Esophagus squamous epithelium (tissue), 5 donors: ENCODE data around the gene ADGRG3. TPM values are rescaled to one million over a fixed set of nuclear protein-coding genes. Genes with fewer than 3 reads are reported as not detected.

Source experiments
- DNase-seq: peaks from one replicate; lab custom pipeline; 2025; lab: John Stamatoyannopoulos, UW
- H3K27ac ChIP-seq, 4 donors: fragments of 200-600 bp; sonication (generic); one replicate each; pipeline ENCODE4 v1.5.1; 2016 to 2019; ENCODE audit warnings: mild to moderate bottlenecking in 1 of 4
- H3K27me3 ChIP-seq, 4 donors: fragments of 200-600 bp; sonication (generic); 1 replicate in 3 of 4; 2 replicates in 1 of 4; pipeline versions ENCODE4 v1.5.1 to v1.6.0; 2017 to 2021; ENCODE audit warnings: antibody characterized with exemption in 1 of 4
- H3K36me3 ChIP-seq, 3 donors: fragments of 200-600 bp; sonication (generic); one replicate each; pipeline ENCODE4 v1.5.1; 2016 to 2019
- H3K4me1 ChIP-seq, 3 donors: fragments of 200-600 bp; sonication (generic); one replicate each; pipeline ENCODE4 v1.5.1; 2017 to 2019
- H3K4me3 ChIP-seq, 4 donors: fragments of 200-600 bp; sonication (generic); 1 replicate in 3 of 4; 2 replicates in 1 of 4; pipeline ENCODE4 v1.5.1; 2016 to 2019; ENCODE audit warnings: mild to moderate bottlenecking in 2 of 4, moderate library complexity in 1 of 4
- H3K9me3 ChIP-seq, 3 donors: fragments of 200-600 bp; sonication (generic); one replicate each; pipeline ENCODE4 v1.5.1; 2016 to 2019
- POLR2A ChIP-seq, 4 donors: fragments of 450-650 bp; IDR thresholded peaks; one replicate each; pipeline ENCODE4 v1.6.1; 2017; ENCODE audit warnings: antibody characterized with exemption in 4 of 4, mild to moderate bottlenecking in 4 of 4, moderate library complexity in 3 of 4
- WGBS, 2 donors: methylation state at CpG; one replicate each; pipeline ENCODE4 v1.1.5; 2018; 5-methylcytosine and 5-hydroxymethylcytosine counted together
- intact Hi-C: fragments of 100-400 bp; cut with DNase I; formaldehyde crosslinking; loops from one replicate; pipeline ENCODE4 v1.15.0; 2022
- total RNA-seq, 4 donors: library from RNA; depleted of rRNA; stranded (reverse); fragments of >200 nt; gene quantifications; one replicate each; pipeline ENCODE4 v1.1.0, GENCODE V29; 2016
- TF ChIP-seq, protein P1 (sequence below), 6 experiments: fragments of 450-650 bp in 4 of 6; fragments of 200-600 bp in 2 of 6; sonication (generic) in 2 of 6; IDR thresholded peaks; one replicate each; pipeline ENCODE4 v1.5.1; 2016 to 2019; ENCODE audit warnings: antibody characterized with exemption in 6 of 6, mild to moderate bottlenecking in 4 of 6, moderate library complexity in 4 of 6
- donor health status: DM: yes; HTN: yes; CAD: no.

ADGRG3 gene
- total RNA-seq, 4 donors from 2014 or later = 1.5 to 3.9 (median 2.1) TPM; not detected in 1

DNA sequence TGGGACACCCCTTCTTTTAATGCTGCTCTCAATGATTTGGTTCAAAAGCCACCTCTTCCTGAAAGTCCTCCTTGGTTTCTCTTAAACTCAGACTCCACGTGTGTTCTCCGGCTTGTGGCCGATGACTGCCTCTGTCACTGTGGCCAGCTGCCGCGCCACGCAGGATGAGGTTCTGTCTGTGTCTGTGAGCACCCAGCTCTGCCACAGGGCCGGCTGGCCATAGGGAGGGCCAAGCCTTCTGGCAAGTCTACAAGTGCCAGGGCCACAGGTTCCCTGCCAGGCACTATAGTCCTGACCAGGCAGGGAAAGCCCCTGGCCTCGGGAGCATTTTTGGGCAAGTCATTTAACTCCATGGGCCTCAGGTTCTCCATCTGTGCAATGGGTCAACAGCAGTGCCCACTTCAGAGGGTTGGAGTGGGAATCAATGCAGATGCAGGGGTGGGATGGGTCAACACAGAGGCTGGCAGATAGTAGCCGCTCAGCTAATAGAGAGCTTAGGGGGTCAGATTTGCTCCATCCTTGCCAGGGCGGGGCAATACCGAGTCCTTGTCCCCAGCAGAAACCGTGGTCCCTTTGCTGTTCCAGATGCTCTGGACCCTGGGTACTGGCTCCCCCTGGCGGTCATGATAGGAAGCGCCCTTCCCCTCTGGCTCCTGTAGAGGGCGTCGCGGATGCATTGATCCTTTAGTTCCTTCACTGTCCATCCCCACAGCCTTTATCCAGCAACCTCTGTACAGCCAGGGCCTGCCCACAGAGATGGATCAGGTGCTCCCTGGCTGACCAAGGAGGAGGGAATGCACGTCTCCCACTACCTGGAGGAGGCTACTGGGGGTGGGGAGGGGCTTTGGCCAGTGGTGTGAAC, 19.3 kb upstream of the ADGRG3 start:
- H3K27me3 ChIP-seq = peaks cover 0 to 12% (median 0%) of the 10 kb centered on the region in 4 donors
- H3K36me3 ChIP-seq = peaks cover 7 to 73% (median 8%) of the 10 kb centered on the region in 3 donors
- peak; percentile 22 for DNase-seq
- TF ChIP-seq POLR2A (IDR thresholded peaks at IDR 0.05) = no peak
- TF ChIP-seq, protein P1, sequence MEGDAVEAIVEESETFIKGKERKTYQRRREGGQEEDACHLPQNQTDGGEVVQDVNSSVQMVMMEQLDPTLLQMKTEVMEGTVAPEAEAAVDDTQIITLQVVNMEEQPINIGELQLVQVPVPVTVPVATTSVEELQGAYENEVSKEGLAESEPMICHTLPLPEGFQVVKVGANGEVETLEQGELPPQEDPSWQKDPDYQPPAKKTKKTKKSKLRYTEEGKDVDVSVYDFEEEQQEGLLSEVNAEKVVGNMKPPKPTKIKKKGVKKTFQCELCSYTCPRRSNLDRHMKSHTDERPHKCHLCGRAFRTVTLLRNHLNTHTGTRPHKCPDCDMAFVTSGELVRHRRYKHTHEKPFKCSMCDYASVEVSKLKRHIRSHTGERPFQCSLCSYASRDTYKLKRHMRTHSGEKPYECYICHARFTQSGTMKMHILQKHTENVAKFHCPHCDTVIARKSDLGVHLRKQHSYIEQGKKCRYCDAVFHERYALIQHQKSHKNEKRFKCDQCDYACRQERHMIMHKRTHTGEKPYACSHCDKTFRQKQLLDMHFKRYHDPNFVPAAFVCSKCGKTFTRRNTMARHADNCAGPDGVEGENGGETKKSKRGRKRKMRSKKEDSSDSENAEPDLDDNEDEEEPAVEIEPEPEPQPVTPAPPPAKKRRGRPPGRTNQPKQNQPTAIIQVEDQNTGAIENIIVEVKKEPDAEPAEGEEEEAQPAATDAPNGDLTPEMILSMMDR (IDR thresholded peaks at IDR 0.05) = peak; percentile 98 to 100 (median 100)
- H3K4me3 ChIP-seq = no peak overlapping the region
- H3K27ac ChIP-seq = peak overlapping the region in 3 of 4 donors; percentile 11 to 73 (median 70)
- peaks cover 11 to 60% (median 34%) of the 10 kb centered on the region in 3 donors for H3K4me1 ChIP-seq
- H3K9me3 ChIP-seq = no peaks in the 10 kb centered on the region
- intact Hi-C loops = loop anchor here (5.0 kb wide), 1 partner anchor 47 kb away; no protein-coding TSS in a partner anchor
- 43 to 53% methylated on average over 1 to 9 of the region's 18 CpGs for WGBS, 2 donors

DNA sequence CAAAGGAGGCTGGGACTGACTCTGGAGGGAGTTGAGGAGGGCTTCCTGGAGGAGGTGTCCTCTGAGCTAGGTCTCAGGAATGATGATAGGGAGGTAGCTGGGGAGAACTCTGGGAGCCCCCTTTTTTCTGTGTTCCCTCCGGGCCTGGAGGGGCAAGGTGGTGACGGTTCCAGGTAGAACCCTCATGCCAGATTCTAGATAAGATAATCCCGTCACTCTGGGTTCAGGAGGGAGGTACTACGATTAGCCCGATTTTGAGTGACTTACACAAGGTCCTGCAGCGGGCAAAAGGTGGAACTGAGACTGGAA, 18.7 kb upstream of the ADGRG3 start:
- no peak for TF ChIP-seq POLR2A (IDR thresholded peaks at IDR 0.05)
- TF ChIP-seq, protein P1 (IDR thresholded peaks at IDR 0.05) = no peak
- H3K27me3 ChIP-seq = peaks cover 0 to 12% (median 0%) of the 10 kb centered on the region in 4 donors
- H3K4me1 ChIP-seq = peaks cover 11 to 55% (median 31%) of the 10 kb centered on the region in 3 donors
- no peak overlapping the region for H3K27ac ChIP-seq
- H3K36me3 ChIP-seq = peaks cover 7 to 72% (median 8%) of the 10 kb centered on the region in 3 donors
- 79 to 80% methylated on average over 3 to 4 of the region's 6 CpGs for WGBS, 2 donors
- DNase-seq = no peak
- H3K9me3 ChIP-seq = no peaks in the 10 kb centered on the region
- H3K4me3 ChIP-seq = no peak overlapping the region
- intact Hi-C loops = loop anchor here (5.0 kb wide), 1 partner anchor 47 kb away; no protein-coding TSS in a partner anchor

DNA sequence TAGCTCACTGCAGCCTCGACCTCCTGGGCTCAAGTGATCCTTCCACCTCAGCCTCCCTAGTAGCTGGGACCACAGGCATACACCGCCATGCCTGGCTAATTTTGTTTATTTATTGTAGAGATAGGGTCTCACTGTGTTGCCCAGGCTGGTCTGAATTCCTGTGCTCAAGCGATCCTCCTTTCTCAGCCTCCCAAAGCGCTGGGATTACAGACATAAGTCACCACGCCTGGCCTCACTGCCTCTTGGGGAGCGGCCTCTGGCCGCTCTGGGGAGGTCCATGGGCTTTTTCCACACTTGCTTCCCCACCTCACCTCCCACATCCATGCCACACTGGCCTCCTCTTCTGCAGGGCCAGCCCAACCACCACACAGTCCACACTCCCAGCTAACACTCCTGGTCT, 18.3 kb upstream of the ADGRG3 start:
- H3K9me3 ChIP-seq = no peaks in the 10 kb centered on the region
- peaks cover 11 to 50% (median 29%) of the 10 kb centered on the region in 3 donors for H3K4me1 ChIP-seq
- WGBS, 2 donors = 86 to 97% methylated on average over 6 to 7 of the region's 7 CpGs
- intact Hi-C loops = loop anchor here (5.0 kb wide), 1 partner anchor 48 kb away; no protein-coding TSS in a partner anchor
- TF ChIP-seq, protein P1 (IDR thresholded peaks at IDR 0.05) = no peak
- H3K4me3 ChIP-seq = no peak overlapping the region
- peaks cover 7 to 71% (median 8%) of the 10 kb centered on the region in 3 donors for H3K36me3 ChIP-seq
- peaks cover 0 to 12% (median 0%) of the 10 kb centered on the region in 4 donors for H3K27me3 ChIP-seq
- H3K27ac ChIP-seq = no peak overlapping the region
- DNase-seq = no peak

DNA sequence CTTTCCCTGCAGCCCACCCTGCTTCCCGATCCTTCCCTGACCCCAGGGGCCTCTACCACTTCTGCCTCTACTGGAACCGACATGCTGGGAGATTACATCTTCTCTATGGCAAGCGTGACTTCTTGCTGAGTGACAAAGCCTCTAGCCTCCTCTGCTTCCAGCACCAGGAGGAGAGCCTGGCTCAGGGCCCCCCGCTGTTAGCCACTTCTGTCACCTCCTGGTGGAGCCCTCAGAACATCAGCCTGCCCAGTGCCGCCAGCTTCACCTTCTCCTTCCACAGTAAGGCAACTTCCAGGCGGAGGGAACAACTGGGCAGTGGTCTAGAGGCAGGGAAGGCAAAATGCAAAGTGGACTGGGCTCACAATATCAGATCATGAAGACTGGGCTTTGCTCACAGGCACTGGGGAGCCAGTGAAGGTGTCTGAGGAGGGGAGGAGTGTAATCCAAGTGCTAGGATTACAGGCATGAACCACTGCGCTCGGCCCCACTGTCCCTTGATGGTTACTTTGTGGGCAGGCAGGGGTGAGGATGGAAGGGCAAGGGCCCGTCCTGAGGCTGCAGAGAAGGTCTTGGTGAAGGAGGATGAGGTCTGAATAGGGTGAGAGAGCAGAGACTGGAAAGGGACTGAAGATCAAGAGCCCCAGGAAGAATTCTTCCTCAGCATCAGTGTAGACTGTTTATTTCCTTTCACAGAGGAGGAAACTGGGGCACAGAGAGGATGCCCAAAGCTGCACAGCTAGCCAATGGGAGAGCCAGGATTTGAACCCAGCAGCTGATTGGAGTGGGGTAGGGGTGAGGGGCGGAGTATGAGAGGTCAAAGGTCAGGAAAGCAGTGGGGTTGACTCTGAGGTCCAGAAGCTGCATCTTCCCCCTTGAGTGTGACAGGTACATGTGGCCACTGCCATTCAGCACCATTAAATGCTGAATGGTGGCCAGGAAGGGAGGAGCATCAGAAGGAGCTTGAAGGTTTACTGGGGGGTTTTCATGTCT, 16.5 kb upstream of the ADGRG3 start:
- H3K36me3 ChIP-seq = peaks cover 7 to 83% (median 8%) of the 10 kb centered on the region in 3 donors
- intact Hi-C loops = no loop called here

More for the DNA sequence above, 16.5 kb upstream of the ADGRG3 start:
- H3K27me3 ChIP-seq = peaks cover 0 to 12% (median 0%) of the 10 kb centered on the region in 4 donors
- DNase-seq = no peak
- peaks cover 0 to 32% (median 16%) of the 10 kb centered on the region in 3 donors for H3K4me1 ChIP-seq
- no peak overlapping the region for H3K27ac ChIP-seq
- TF ChIP-seq, protein P1 (IDR thresholded peaks at IDR 0.05) = no peak
- TF ChIP-seq POLR2A (IDR thresholded peaks at IDR 0.05) = no peak
- WGBS, 2 donors = 88 to 89% methylated on average over 7 to 8 of the region's 10 CpGs
- H3K9me3 ChIP-seq = no peaks in the 10 kb centered on the region
- no peak overlapping the region for H3K4me3 ChIP-seq
